H9 (cell line): ENCODE results near the gene NTNG2. TPM values are rescaled to one million over a fixed set of nuclear protein-coding genes. Genes with fewer than 3 reads are reported as not detected.

Experiments
- DNase-seq: peaks from one replicate; pipeline ENCODE4 v3.0.0-alpha.2; 2017
- H2AFZ ChIP-seq: one replicate; pipeline ENCODE4 v1.6.1; 2013; ENCODE audit warnings: mild to moderate bottlenecking, low read length, control low read depth, moderate library complexity
- H2AK5ac ChIP-seq: 2 replicates; pipeline ENCODE4 v1.6.1; 2013; ENCODE audit warnings: low read length, control low read depth, mixed read lengths; ENCODE audit not compliant: insufficient read length
- H2BK120ac ChIP-seq: one replicate; pipeline ENCODE4 v1.6.1; 2013; ENCODE audit warnings: low read depth, mild to moderate bottlenecking, low read length, control low read depth, inconsistent platforms; ENCODE audit not compliant: poor library complexity, severe bottlenecking
- H2BK12ac ChIP-seq: 2 replicates; pipeline ENCODE4 v1.6.1; 2013; ENCODE audit warnings: low read length, control low read depth, mixed read lengths, low read depth; ENCODE audit not compliant: insufficient read length
- H2BK15ac ChIP-seq: 2 replicates; pipeline ENCODE4 v1.6.1; 2013; ENCODE audit warnings: low read depth, low read length, control low read depth
- H2BK20ac ChIP-seq: one replicate; pipeline ENCODE4 v1.6.1; 2013; ENCODE audit warnings: low read depth, mild to moderate bottlenecking, low read length, control low read depth, inconsistent platforms; ENCODE audit not compliant: poor library complexity, severe bottlenecking
- H2BK5ac ChIP-seq: 2 replicates; pipeline ENCODE4 v1.6.1; 2013; ENCODE audit warnings: low read length, control low read depth, mixed read lengths; ENCODE audit not compliant: insufficient read length
- H3K14ac ChIP-seq: 2 replicates; pipeline ENCODE4 v1.6.1; 2013; ENCODE audit warnings: low read length, control low read depth; ENCODE audit not compliant: insufficient read depth
- H3K18ac ChIP-seq: 2 replicates; pipeline ENCODE4 v1.6.1; 2013; ENCODE audit warnings: low read depth, mild to moderate bottlenecking, mixed read lengths, low read length, control low read depth; ENCODE audit not compliant: insufficient read length
- H3K23ac ChIP-seq: 2 replicates; pipeline ENCODE4 v1.6.1; 2013; ENCODE audit warnings: low read length, control low read depth, mixed read lengths, low read depth; ENCODE audit not compliant: insufficient read length
- H3K23me2 ChIP-seq: 2 replicates; pipeline ENCODE4 v1.6.1; 2013; ENCODE audit warnings: low read depth, mild to moderate bottlenecking, mixed read lengths, low read length, control low read depth; ENCODE audit not compliant: insufficient read length, poor library complexity, severe bottlenecking
- H3K27ac ChIP-seq: 2 replicates; pipeline ENCODE4 v1.5.1; 2013; ENCODE audit warnings: low read length, control low read depth, mixed read lengths, low read depth; ENCODE audit not compliant: insufficient read length
- H3K27me3 ChIP-seq: 2 replicates; pipeline ENCODE4 v1.6.1; 2013; ENCODE audit warnings: low read length, control low read depth, inconsistent platforms; ENCODE audit not compliant: insufficient read depth
- H3K4ac ChIP-seq: 2 replicates; pipeline ENCODE4 v1.6.1; 2013; ENCODE audit warnings: low read depth, mild to moderate bottlenecking, control low read depth, inconsistent platforms, low read length, moderate library complexity
- H3K4me1 ChIP-seq: 2 replicates; pipeline ENCODE4 v1.6.1; 2013; ENCODE audit warnings: low read length, control low read depth, inconsistent platforms; ENCODE audit not compliant: insufficient read depth
- H3K4me2 ChIP-seq: 2 replicates; pipeline ENCODE4 v1.6.1; 2013; ENCODE audit warnings: low read length, control low read depth, mixed read lengths; ENCODE audit not compliant: insufficient read length, insufficient read depth
- H3K56ac ChIP-seq: 2 replicates; pipeline ENCODE4 v1.6.1; 2013; ENCODE audit warnings: low read depth, mild to moderate bottlenecking, mixed read lengths, low read length, control low read depth; ENCODE audit not compliant: insufficient read length
- H3K79me1 ChIP-seq: 2 replicates; pipeline ENCODE4 v1.6.1; 2013; ENCODE audit warnings: low read depth, mild to moderate bottlenecking, moderate library complexity, low read length, control low read depth, inconsistent platforms; ENCODE audit not compliant: insufficient read depth, poor library complexity, severe bottlenecking
- H3K79me2 ChIP-seq: 2 replicates; pipeline ENCODE4 v1.6.1; 2013; ENCODE audit warnings: low read length, control low read depth, inconsistent platforms; ENCODE audit not compliant: insufficient read depth
- H3K9ac ChIP-seq: 2 replicates; pipeline ENCODE4 v1.6.1; 2013; ENCODE audit warnings: low read length, control low read depth, mixed read lengths; ENCODE audit not compliant: insufficient read length; ENCODE audit errors: extremely low read depth
- H3K9me3 ChIP-seq: one replicate; pipeline ENCODE4 v1.6.1; 2013; ENCODE audit warnings: low read depth, low read length, inconsistent platforms; ENCODE audit not compliant: control insufficient read depth
- H3T11ph ChIP-seq: one replicate; pipeline ENCODE4 v1.6.1; 2013; ENCODE audit warnings: mild to moderate bottlenecking, low read length, control low read depth, inconsistent platforms
- H4K20me1 ChIP-seq: one replicate; pipeline ENCODE4 v1.6.1; 2013; ENCODE audit not compliant: control insufficient read depth, insufficient read length, insufficient read depth
- H4K5ac ChIP-seq: 2 replicates; pipeline ENCODE4 v1.6.1; 2013; ENCODE audit warnings: low read depth, mild to moderate bottlenecking, mixed read lengths, low read length, control low read depth; ENCODE audit not compliant: insufficient read length
- H4K8ac ChIP-seq: replicated peaks from 2 replicates; pipeline ENCODE4 v1.6.1; 2013; ENCODE audit warnings: low read length, control low read depth, mixed read lengths, low read depth; ENCODE audit not compliant: insufficient read length
- H4K91ac ChIP-seq: 2 replicates; pipeline ENCODE4 v1.6.1; 2013; ENCODE audit warnings: low read depth, mild to moderate bottlenecking, moderate library complexity, mixed read lengths, low read length, control low read depth; ENCODE audit not compliant: insufficient read length
- H3K27ac Mint-ChIP-seq, 3 experiments: 2 replicates in 2 of 3; 3 replicates in 1 of 3; pipeline ENCODE4 v1.8.0; 2020 to 2021; ENCODE audit warnings: mixed read lengths in 3 of 3, mild to moderate bottlenecking in 1 of 3, moderate library complexity in 1 of 3
- H3K27me3 Mint-ChIP-seq: 2 replicates; pipeline ENCODE4 v1.8.0; 2021; ENCODE audit warnings: low read depth, mild to moderate bottlenecking, moderate library complexity, mixed read lengths
- H3K36me3 Mint-ChIP-seq, 3 experiments: 2 replicates in 2 of 3; 3 replicates in 1 of 3; pipeline ENCODE4 v1.8.0; 2020 to 2021; ENCODE audit warnings: low read depth in 3 of 3, mixed read lengths in 3 of 3; ENCODE audit not compliant: insufficient read depth in 1 of 3
- H3K4me1 Mint-ChIP-seq, 2 experiments: 2 replicates each; pipeline ENCODE4 v1.8.0; 2020; ENCODE audit warnings: mixed read lengths in 2 of 2
- H3K4me3 Mint-ChIP-seq, 2 experiments: 2 replicates in 1 of 2; 3 replicates in 1 of 2; pipeline ENCODE4 v1.8.0; 2020 to 2021; ENCODE audit warnings: mild to moderate bottlenecking in 2 of 2, mixed read lengths in 2 of 2, moderate library complexity in 1 of 2
- H3K9me3 Mint-ChIP-seq, 2 experiments: 2 replicates in 1 of 2; 3 replicates in 1 of 2; pipeline ENCODE4 v1.8.0; 2020; ENCODE audit warnings: mild to moderate bottlenecking in 2 of 2, mixed read lengths in 2 of 2, moderate library complexity in 1 of 2
- WGBS: extraction: QIAGEN DNeasy Blood & Tissue Kit; methylation state at CpG from one replicate; pipeline ENCODE4 v1.1.7; 2013; ENCODE audit warnings: missing lambda C conversion rate, low lambda C conversion rate, mixed read lengths; ENCODE audit not compliant: insufficient read length; ENCODE audit errors: extremely low coverage; 5-methylcytosine and 5-hydroxymethylcytosine counted together
- total RNA-seq: library from RNA; stranded (reverse); gene quantifications from 2 replicates; pipeline ENCODE4 v1.2.1, GENCODE V29; 2021
- TF ChIP-seq, protein P1 (sequence below): fragments of 200-600 bp; sonication (generic); conservative IDR thresholded peaks from 3 replicates; pipeline ENCODE4 v1.8.0; 2021; ENCODE audit warnings: antibody characterized with exemption, mild to moderate bottlenecking

Gene NTNG2
- total RNA-seq, 1 experiment from 2014 or later: 0.52 TPM

DNA sequence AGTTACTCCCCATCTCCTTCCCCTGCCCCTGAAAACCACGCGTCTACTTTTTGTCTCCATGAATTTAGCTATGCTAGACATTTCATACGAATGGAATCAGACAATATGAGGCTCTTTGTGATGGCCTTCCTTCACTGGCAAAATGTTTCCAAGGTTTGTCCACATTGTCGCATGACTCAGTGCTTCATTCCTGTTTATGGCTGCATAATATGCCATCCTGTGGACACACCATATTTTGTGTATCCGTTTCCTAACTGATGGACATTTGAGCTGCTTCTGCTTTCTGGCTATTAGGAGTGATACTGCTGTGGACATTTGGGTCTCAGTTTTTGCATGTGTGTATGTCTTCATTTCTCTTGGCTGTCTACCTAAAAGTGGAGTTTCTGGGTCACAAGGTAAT is 14.5 kb downstream of the NTNG2 start:
- peaks cover 14% of the 10 kb centered on the region for H3K27me3 Mint-ChIP-seq
- Histone ChIP-seq H2AK5ac (no peak overlapping the region), H2BK120ac (no peak overlapping the region), H3K56ac (no peak overlapping the region), H3K9ac (no peak overlapping the region), H3T11ph (no peak overlapping the region), H3K79me2 (no peaks in the 10 kb centered on the region), H4K91ac (no peak overlapping the region), H3K4me1 (no peaks in the 10 kb centered on the region), H2BK15ac (no peak overlapping the region), H2AFZ (no peak overlapping the region), H2BK12ac (no peak overlapping the region), H3K23me2 (no peaks in the 10 kb centered on the region), H3K14ac (no peak overlapping the region), H3K23ac (no peak overlapping the region), H2BK20ac (no peak overlapping the region), H3K9me3 (no peaks in the 10 kb centered on the region), H3K4ac (no peak overlapping the region), H4K5ac (no peak overlapping the region), H3K79me1 (no peaks in the 10 kb centered on the region), H3K18ac (no peak overlapping the region), H4K8ac (no peak overlapping the region), H3K27me3 (no peaks in the 10 kb centered on the region), H3K4me2 (no peak overlapping the region), H3K27ac (no peak overlapping the region), H4K20me1 (no peaks in the 10 kb centered on the region), H2BK5ac (no peak overlapping the region)
- no peak overlapping the region; a peak in 1 of 7 replicates for H3K27ac Mint-ChIP-seq
- WGBS: no CpG with 5 or more reads among the region's 5 CpGs
- H3K4me3 Mint-ChIP-seq: no peak overlapping the region
- TF ChIP-seq, protein P1, sequence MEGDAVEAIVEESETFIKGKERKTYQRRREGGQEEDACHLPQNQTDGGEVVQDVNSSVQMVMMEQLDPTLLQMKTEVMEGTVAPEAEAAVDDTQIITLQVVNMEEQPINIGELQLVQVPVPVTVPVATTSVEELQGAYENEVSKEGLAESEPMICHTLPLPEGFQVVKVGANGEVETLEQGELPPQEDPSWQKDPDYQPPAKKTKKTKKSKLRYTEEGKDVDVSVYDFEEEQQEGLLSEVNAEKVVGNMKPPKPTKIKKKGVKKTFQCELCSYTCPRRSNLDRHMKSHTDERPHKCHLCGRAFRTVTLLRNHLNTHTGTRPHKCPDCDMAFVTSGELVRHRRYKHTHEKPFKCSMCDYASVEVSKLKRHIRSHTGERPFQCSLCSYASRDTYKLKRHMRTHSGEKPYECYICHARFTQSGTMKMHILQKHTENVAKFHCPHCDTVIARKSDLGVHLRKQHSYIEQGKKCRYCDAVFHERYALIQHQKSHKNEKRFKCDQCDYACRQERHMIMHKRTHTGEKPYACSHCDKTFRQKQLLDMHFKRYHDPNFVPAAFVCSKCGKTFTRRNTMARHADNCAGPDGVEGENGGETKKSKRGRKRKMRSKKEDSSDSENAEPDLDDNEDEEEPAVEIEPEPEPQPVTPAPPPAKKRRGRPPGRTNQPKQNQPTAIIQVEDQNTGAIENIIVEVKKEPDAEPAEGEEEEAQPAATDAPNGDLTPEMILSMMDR: no peak
- H3K36me3 Mint-ChIP-seq: no peaks in the 10 kb centered on the region
- no peak for DNase-seq
- H3K4me1 Mint-ChIP-seq: peaks cover 0 to 6% of the 10 kb centered on the region in 2 experiments; a peak in 1 of 4 replicates
- H3K9me3 Mint-ChIP-seq: no peaks in the 10 kb centered on the region; a peak in 1 of 5 replicates
